ENCODE measurements around the gene ATXN7L1. TPM values are rescaled to one million over a fixed set of nuclear protein-coding genes. Genes with fewer than 3 reads are reported as not detected.
A peak's percentile ranks its signal among the peaks of the same experiment; 100 is the strongest.

Gene ATXN7L1
- total and polyA plus RNA-seq, 5 donors from 2014 or later = 25.8 to 78.9 (median 26.8) TPM

DNA sequence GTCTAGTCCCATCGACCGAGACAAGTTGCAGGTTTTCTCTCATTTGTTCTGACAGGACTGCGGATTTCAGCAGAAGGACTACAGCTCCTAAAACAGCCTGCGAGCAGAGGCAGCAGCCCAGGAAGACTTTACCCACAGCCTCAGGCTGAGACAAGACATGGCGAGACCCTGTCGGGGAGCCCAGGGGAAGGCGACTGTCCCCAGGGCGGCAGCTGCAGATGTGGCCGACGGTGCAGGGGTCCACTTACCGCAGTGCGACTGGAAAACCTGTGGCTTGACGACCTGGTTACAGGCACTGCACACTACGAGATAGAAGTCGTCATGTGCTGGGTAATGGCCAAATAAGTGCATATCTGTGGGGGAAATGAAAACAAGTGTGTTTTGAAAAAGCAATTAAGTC lies 88.0 kb downstream of the ATXN7L1 start:
- no peak overlapping the region for H3K27ac ChIP-seq (ENCODE audit: insufficient read depth, low read length, poor library complexity, severe bottlenecking)
- H3K27me3 Mint-ChIP-seq = no peaks in the 10 kb centered on the region
- H3K36me3 Mint-ChIP-seq = peaks cover 32% of the 10 kb centered on the region
- H3K4me1 Mint-ChIP-seq = peaks cover 8 to 37% (median 26%) of the 10 kb centered on the region in 4 donors
- H3K4me3 ChIP-seq (ENCODE audit: low read depth, low read length) = no peak overlapping the region
- H3K4me3 Mint-ChIP-seq = no peak overlapping the region
- H3K27ac Mint-ChIP-seq = peak overlapping the region in 2 of 3 donors; percentile 48 to 84
- H3K9me3 ChIP-seq (ENCODE audit: control insufficient read depth in 2 of 2, low read length in 2 of 2) = no peaks in the 10 kb centered on the region
- no peak for ATAC-seq (ENCODE audit: low read depth in 2 of 2)
- H3K27me3 ChIP-seq (ENCODE audit: control insufficient read depth, insufficient read depth, low read length) = no peaks in the 10 kb centered on the region
- DNase-seq = no peak
- H3K36me3 ChIP-seq (ENCODE audit: control insufficient read depth, insufficient read depth, low read length) = peaks cover 33% of the 10 kb centered on the region
- H3K9me3 Mint-ChIP-seq = no peaks in the 10 kb centered on the region
- peaks cover 24% of the 10 kb centered on the region for H3K4me1 ChIP-seq (ENCODE audit: control insufficient read depth, insufficient read depth, low read length, poor library complexity, severe bottlenecking)

DNA sequence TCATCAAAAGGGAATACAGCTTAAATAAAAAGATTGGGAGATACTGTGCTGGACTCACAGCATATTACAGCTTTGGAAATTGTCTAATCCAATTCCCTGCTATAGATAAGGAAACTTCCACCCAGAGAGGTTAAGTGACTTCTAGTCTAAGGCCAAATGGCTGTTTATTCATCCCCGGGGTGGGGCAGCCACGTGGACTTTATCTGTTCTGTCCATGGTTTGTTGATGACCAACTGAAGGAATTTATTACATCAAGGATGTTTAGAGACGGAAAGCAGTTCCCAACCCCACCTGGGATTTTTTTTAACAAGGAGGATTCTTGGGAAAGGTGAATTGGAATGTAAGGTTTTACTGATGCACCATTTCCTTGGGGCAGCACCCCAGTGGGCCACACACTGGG lies 88.6 kb downstream of the ATXN7L1 start:
- Mint-ChIP-seq H3K4me1 (peaks cover 7 to 36% (median 22%) of the 10 kb centered on the region in 4 donors), H3K36me3 (peaks cover 32% of the 10 kb centered on the region), H3K27me3 (no peaks in the 10 kb centered on the region), H3K4me3 (no peak overlapping the region), H3K27ac (no peak overlapping the region), H3K9me3 (no peaks in the 10 kb centered on the region)
- Histone ChIP-seq H3K9me3 (ENCODE audit: control insufficient read depth in 2 of 2, low read length in 2 of 2) (no peaks in the 10 kb centered on the region), H3K27ac (ENCODE audit: insufficient read depth, low read length, poor library complexity, severe bottlenecking) (no peak overlapping the region), H3K4me1 (ENCODE audit: control insufficient read depth, insufficient read depth, low read length, poor library complexity, severe bottlenecking) (peaks cover 18% of the 10 kb centered on the region), H3K36me3 (ENCODE audit: control insufficient read depth, insufficient read depth, low read length) (peaks cover 34% of the 10 kb centered on the region), H3K4me3 (ENCODE audit: low read depth, low read length) (no peak overlapping the region), H3K27me3 (ENCODE audit: control insufficient read depth, insufficient read depth, low read length) (no peaks in the 10 kb centered on the region)
- no peak for DNase-seq
- ATAC-seq (ENCODE audit: low read depth in 2 of 2) = no peak

DNA sequence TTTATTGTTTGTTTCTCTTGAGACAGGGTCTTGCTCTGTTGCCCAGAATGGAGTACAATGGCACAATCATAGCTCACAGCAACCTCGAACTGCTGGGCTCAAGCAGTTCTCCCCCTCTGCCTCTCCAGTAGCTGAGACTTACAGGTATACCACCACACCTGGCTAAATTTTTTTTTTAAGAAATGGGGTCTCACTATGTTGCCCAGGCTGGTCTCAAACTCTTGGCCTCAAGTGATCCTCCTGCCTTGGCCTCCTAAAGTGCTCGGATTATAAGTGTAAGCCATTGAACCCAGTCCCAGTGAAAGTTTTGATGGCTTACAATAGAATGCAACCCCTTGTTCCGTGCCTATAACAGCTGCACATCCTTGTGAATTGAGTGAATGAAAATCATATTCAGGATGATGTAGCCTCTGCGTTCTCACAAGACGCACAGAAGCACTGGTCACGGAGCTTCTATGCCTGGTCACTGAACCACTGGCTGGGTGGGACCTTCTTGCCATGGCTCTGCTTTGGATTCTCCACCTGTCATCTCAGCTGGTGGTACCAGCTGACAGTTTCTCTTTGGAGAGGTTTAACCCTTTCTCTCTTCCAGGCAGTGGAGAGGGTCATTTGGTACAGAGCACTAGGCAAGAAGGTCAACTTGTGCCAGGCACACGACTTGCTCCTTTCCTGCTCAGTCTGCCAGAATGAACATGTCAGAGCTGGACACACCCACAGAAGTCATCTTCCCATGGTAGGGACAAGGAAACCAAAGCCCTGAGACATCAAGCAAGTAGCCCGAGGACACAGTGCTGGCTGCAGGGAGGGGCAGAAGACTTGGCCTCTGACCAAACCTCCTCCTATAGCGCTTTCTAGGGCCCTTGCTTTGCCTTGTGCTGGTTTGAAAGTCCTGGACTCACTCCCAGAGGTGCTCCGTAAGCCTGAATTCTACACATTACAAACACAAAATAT lies 89.6 kb downstream of the ATXN7L1 start:
- DNase-seq (no peak), ATAC-seq (ENCODE audit: low read depth in 2 of 2) (no peak)
- H3K27ac Mint-ChIP-seq = peak overlapping the region in 1 of 3 donors; percentile 52
- Histone ChIP-seq H3K36me3 (ENCODE audit: control insufficient read depth, insufficient read depth, low read length) (peaks cover 38% of the 10 kb centered on the region), H3K27me3 (ENCODE audit: control insufficient read depth, insufficient read depth, low read length) (no peaks in the 10 kb centered on the region), H3K27ac (ENCODE audit: insufficient read depth, low read length, poor library complexity, severe bottlenecking) (no peak overlapping the region), H3K4me1 (ENCODE audit: control insufficient read depth, insufficient read depth, low read length, poor library complexity, severe bottlenecking) (peaks cover 8% of the 10 kb centered on the region), H3K9me3 (ENCODE audit: control insufficient read depth in 2 of 2, low read length in 2 of 2) (no peaks in the 10 kb centered on the region), H3K4me3 (ENCODE audit: low read depth, low read length) (no peak overlapping the region)
- H3K36me3 Mint-ChIP-seq = peaks cover 32% of the 10 kb centered on the region
- H3K4me3 Mint-ChIP-seq = no peak overlapping the region
- no peaks in the 10 kb centered on the region for H3K9me3 Mint-ChIP-seq
- H3K4me1 Mint-ChIP-seq = peaks cover 3 to 28% (median 13%) of the 10 kb centered on the region in 4 donors
- H3K27me3 Mint-ChIP-seq = no peaks in the 10 kb centered on the region

DNA sequence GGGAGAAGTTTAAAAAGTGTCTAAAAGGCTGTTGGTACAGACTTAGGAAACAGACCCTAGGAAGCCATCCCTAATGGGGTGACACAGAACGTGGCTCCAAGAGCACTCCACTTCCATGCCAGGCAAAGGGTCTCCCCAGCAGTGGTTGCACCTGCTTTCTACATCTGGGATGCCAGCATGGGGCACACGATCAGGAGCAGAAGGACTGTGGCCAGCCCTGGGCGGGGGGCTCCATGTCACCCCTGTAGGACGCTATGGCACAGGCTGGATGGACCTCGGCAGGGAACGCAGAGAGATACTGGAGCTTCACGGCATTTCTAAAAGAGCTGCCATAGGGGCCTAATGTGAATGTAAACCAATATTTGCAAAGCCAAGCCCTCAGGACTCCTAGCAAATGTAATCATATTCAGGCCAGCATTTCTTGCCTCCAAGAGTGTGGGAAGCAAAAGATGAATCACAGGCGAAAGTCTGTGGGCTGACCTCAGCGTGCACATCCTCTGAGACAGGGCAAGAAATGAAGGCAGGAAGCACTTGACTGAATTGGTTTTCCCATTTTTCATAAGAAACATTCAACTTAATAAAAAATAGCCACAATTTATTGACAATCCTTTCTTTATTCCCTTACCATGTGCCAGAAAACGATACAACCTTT lies 93.9 kb downstream of the ATXN7L1 start:
- Mint-ChIP-seq H3K27me3 (no peaks in the 10 kb centered on the region), H3K27ac (no peak overlapping the region), H3K9me3 (no peaks in the 10 kb centered on the region), H3K4me3 (no peak overlapping the region), H3K4me1 (peaks cover 3 to 26% (median 19%) of the 10 kb centered on the region in 4 donors), H3K36me3 (peaks cover 30% of the 10 kb centered on the region)
- ATAC-seq (ENCODE audit: low read depth in 2 of 2) (peak in 1 of 2 donors; percentile 16), DNase-seq (no peak)
- Histone ChIP-seq H3K27me3 (ENCODE audit: control insufficient read depth, insufficient read depth, low read length) (no peaks in the 10 kb centered on the region), H3K36me3 (ENCODE audit: control insufficient read depth, insufficient read depth, low read length) (peaks cover 33% of the 10 kb centered on the region), H3K9me3 (ENCODE audit: control insufficient read depth in 2 of 2, low read length in 2 of 2) (no peaks in the 10 kb centered on the region), H3K4me1 (ENCODE audit: control insufficient read depth, insufficient read depth, low read length, poor library complexity, severe bottlenecking) (no peaks in the 10 kb centered on the region), H3K4me3 (ENCODE audit: low read depth, low read length) (no peak overlapping the region), H3K27ac (ENCODE audit: insufficient read depth, low read length, poor library complexity, severe bottlenecking) (no peak overlapping the region)

DNA sequence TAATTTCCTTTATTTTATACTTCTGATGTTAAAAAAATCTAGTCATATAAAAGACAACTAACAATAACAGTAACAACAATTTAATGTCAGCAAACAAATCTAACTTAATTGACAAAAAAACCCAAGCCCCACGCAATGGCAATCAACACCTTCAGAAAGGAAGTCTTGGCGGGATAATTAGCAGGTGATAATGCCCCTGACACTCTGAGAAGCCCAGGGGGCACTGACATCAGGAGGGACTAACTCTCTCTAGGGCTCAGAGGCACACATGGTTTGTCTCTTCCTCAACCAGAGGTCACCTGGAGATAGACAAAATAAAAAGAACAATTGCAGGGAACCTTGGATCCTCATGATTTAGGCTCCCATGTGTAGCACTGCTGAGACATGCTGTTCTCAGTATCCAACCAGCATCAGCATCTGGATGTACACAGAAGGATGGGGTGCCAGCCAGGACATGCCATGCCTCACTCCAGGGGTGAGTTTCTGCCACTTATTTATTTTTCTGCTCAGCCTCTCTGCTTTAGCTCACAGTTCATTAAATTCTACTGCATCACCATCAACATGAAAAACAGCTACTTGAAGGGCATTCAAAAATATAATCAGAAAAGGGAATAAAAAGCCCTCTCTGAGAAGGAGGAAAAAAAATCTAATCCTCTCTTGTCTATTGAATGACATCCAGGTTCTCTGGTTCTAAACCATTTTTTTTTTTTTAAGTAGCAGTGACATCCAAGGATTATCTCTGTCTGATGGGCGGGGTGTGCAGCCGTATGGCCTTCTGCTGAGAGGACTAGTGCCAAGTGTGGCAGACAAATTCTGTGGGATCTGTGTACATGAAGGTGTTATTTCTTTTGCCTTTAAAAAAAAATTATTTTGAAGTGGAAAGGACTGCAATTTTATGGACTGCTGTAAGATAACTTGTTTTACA lies 96.3 kb downstream of the ATXN7L1 start:
- H3K4me3 Mint-ChIP-seq = no peak overlapping the region
- H3K27ac ChIP-seq (ENCODE audit: insufficient read depth, low read length, poor library complexity, severe bottlenecking) = no peak overlapping the region
- H3K9me3 ChIP-seq (ENCODE audit: control insufficient read depth in 2 of 2, low read length in 2 of 2) = no peaks in the 10 kb centered on the region
- no peak overlapping the region for H3K4me3 ChIP-seq (ENCODE audit: low read depth, low read length)
- H3K27me3 ChIP-seq (ENCODE audit: control insufficient read depth, insufficient read depth, low read length) = no peaks in the 10 kb centered on the region
- H3K27ac Mint-ChIP-seq = peak overlapping the region in 2 of 3 donors; percentile 51 to 52
- peaks cover 21% of the 10 kb centered on the region for H3K36me3 Mint-ChIP-seq
- ATAC-seq (ENCODE audit: low read depth in 2 of 2) (no peak), DNase-seq (no peak)
- no peaks in the 10 kb centered on the region for H3K9me3 Mint-ChIP-seq
- H3K36me3 ChIP-seq (ENCODE audit: control insufficient read depth, insufficient read depth, low read length) = peaks cover 20% of the 10 kb centered on the region
- peaks cover 5 to 30% (median 19%) of the 10 kb centered on the region in 4 donors for H3K4me1 Mint-ChIP-seq
- H3K27me3 Mint-ChIP-seq = no peaks in the 10 kb centered on the region
- no peaks in the 10 kb centered on the region for H3K4me1 ChIP-seq (ENCODE audit: control insufficient read depth, insufficient read depth, low read length, poor library complexity, severe bottlenecking)

DNA sequence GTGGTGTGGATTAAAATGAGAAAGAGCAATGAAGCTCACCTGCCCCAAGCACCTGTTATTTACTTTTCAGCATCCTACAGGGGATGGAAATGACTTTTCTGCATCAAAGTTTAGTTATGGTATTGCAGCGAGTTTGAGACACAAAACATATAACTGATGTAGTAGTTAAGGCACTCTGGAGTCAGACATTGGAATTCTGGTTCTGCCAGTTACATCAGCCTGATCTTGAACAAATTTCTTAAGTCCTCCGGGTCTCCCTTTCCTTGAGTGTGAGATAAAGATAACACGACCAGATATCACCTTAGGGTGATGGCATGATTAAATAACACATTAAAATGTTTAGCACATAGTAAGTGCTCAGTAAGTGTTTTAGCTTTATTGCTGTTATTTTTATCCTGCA lies 97.4 kb downstream of the ATXN7L1 start:
- peaks cover 17% of the 10 kb centered on the region for H3K36me3 ChIP-seq (ENCODE audit: control insufficient read depth, insufficient read depth, low read length)
- H3K4me1 Mint-ChIP-seq = peaks cover 5 to 24% (median 16%) of the 10 kb centered on the region in 4 donors
- H3K9me3 Mint-ChIP-seq = no peaks in the 10 kb centered on the region
- no peak overlapping the region for H3K4me3 ChIP-seq (ENCODE audit: low read depth, low read length)
- no peaks in the 10 kb centered on the region for H3K27me3 Mint-ChIP-seq
- H3K27ac ChIP-seq (ENCODE audit: insufficient read depth, low read length, poor library complexity, severe bottlenecking) = no peak overlapping the region
- no peak for DNase-seq
- peak overlapping the region in 1 of 3 donors; percentile 48 for H3K27ac Mint-ChIP-seq
- no peak overlapping the region for H3K4me3 Mint-ChIP-seq
- H3K4me1 ChIP-seq (ENCODE audit: control insufficient read depth, insufficient read depth, low read length, poor library complexity, severe bottlenecking) = no peaks in the 10 kb centered on the region
- H3K27me3 ChIP-seq (ENCODE audit: control insufficient read depth, insufficient read depth, low read length) = no peaks in the 10 kb centered on the region
- no peak for ATAC-seq (ENCODE audit: low read depth in 2 of 2)
- peaks cover 14% of the 10 kb centered on the region for H3K36me3 Mint-ChIP-seq
- H3K9me3 ChIP-seq (ENCODE audit: control insufficient read depth in 2 of 2, low read length in 2 of 2) = no peaks in the 10 kb centered on the region

Measured in CD4-positive, CD25-positive, alpha-beta regulatory T cell (primary cell).